ENCODE data around the gene STK10. TPM values are rescaled to one million over a fixed set of nuclear protein-coding genes. Genes with fewer than 3 reads are reported as not detected.
"Not testable (repeated sequence)": the region's sequence is repeated elsewhere in the genome, so short reads cannot be mapped to it uniquely, and the experiment has no call there.

The STK10 gene
- polyA plus RNA-seq, 3 donors, result 13.3 to 15.9 (median 15.6) TPM

- DNase-seq (ENCODE audit: low read depth in 3 of 3, low spot score in 2 of 3), result no peak
Observed at GRCh38 chr5:172029876-172030275, 158.1 kb downstream of the STK10 start.

- no peak for DNase-seq (ENCODE audit: low read depth in 3 of 3, low spot score in 2 of 3)
Observed at GRCh38 chr5:172028167-172028566, 159.9 kb downstream of the STK10 start.

- DNase-seq (ENCODE audit: low read depth in 3 of 3, low spot score in 2 of 3), result not testable (repeated sequence)
Observed at GRCh38 chr5:172020110-172020786, 167.8 kb downstream of the STK10 start.

- DNase-seq (ENCODE audit: low read depth in 3 of 3, low spot score in 2 of 3), result no peak
Observed at GRCh38 chr5:172015346-172015745, 172.7 kb downstream of the STK10 start.

- no peak for DNase-seq (ENCODE audit: low read depth in 3 of 3, low spot score in 2 of 3)
Observed at GRCh38 chr5:172010278-172010677, 177.7 kb downstream of the STK10 start.

- DNase-seq (ENCODE audit: low read depth in 3 of 3, low spot score in 2 of 3), result no peak
Observed at GRCh38 chr5:172009536-172010270, 178.3 kb downstream of the STK10 start.

GRCh38 chr5:172008689-172009141 is 179.3 kb downstream of the STK10 start:
- no peak for DNase-seq (ENCODE audit: low read depth in 3 of 3, low spot score in 2 of 3)

GRCh38 chr5:172008111-172008455 is 179.9 kb downstream of the STK10 start:
- no peak for DNase-seq (ENCODE audit: low read depth in 3 of 3, low spot score in 2 of 3)

- DNase-seq (ENCODE audit: low read depth in 3 of 3, low spot score in 2 of 3), result peak in 1 of 3 donors; percentile 23
Observed at GRCh38 chr5:172007175-172008110, 180.6 kb downstream of the STK10 start.

- DNase-seq (ENCODE audit: low read depth in 3 of 3, low spot score in 2 of 3), result peak; percentile 93 to 95 (median 93)
Observed at GRCh38 chr5:172006321-172007174, 181.5 kb downstream of the STK10 start, which contains the start of gene FBXW11. Gene FBXW11, minus strand, starts transcription at chr5:172006638. Its CDS starts 136 bp downstream, at chr5:172006502.

GRCh38 chr5:172005708-172006320 is 182.2 kb downstream of the STK10 start:
- peak in 1 of 3 donors; percentile 38 for DNase-seq (ENCODE audit: low read depth in 3 of 3, low spot score in 2 of 3)

- DNase-seq (ENCODE audit: low read depth in 3 of 3, low spot score in 2 of 3), result no peak
Observed at GRCh38 chr5:172004824-172005237, 183.2 kb downstream of the STK10 start.

GRCh38 chr5:172003746-172004145 is 184.3 kb downstream of the STK10 start:
- DNase-seq (ENCODE audit: low read depth in 3 of 3, low spot score in 2 of 3), result no peak

- no peak for DNase-seq (ENCODE audit: low read depth in 3 of 3, low spot score in 2 of 3)
Observed at GRCh38 chr5:172002840-172003512, 185.0 kb downstream of the STK10 start.

GRCh38 chr5:172002310-172002709 is 185.7 kb downstream of the STK10 start:
- no peak for DNase-seq (ENCODE audit: low read depth in 3 of 3, low spot score in 2 of 3)

GRCh38 chr5:171999877-172000276 is 188.1 kb downstream of the STK10 start:
- DNase-seq (ENCODE audit: low read depth in 3 of 3, low spot score in 2 of 3), result no peak

- DNase-seq (ENCODE audit: low read depth in 3 of 3, low spot score in 2 of 3), result no peak
Observed at GRCh38 chr5:171999100-171999499, 188.9 kb downstream of the STK10 start.

- DNase-seq (ENCODE audit: low read depth in 3 of 3, low spot score in 2 of 3), result no peak
Observed at GRCh38 chr5:171997011-171997410, 191.0 kb downstream of the STK10 start.

GRCh38 chr5:171992813-171993212 is 195.2 kb downstream of the STK10 start:
- DNase-seq (ENCODE audit: low read depth in 3 of 3, low spot score in 2 of 3), result no peak
